Testis (tissue), 2 donors: ENCODE data around the gene IQGAP3.
"Not testable (repeated sequence)": the region's sequence is repeated elsewhere in the genome, so short reads cannot be mapped to it uniquely, and the experiment has no call there.

Source experiments
- CTCF ChIP-seq, 3 experiments: fragments of 450-650 bp in 2 of 3; fragments of 200-600 bp in 1 of 3; sonication (generic) in 1 of 3; IDR thresholded peaks; one replicate each; pipeline ENCODE4 v1.5.1; 2016 to 2019; ENCODE audit warnings: antibody characterized with exemption in 3 of 3, mild to moderate bottlenecking in 2 of 3, moderate library complexity in 1 of 3
- POLR2A ChIP-seq: fragments of 450-650 bp; IDR thresholded peaks from one replicate; pipeline ENCODE4 v1.6.1; 2017; ENCODE audit warnings: antibody characterized with exemption, mild to moderate bottlenecking, moderate library complexity

DNA sequence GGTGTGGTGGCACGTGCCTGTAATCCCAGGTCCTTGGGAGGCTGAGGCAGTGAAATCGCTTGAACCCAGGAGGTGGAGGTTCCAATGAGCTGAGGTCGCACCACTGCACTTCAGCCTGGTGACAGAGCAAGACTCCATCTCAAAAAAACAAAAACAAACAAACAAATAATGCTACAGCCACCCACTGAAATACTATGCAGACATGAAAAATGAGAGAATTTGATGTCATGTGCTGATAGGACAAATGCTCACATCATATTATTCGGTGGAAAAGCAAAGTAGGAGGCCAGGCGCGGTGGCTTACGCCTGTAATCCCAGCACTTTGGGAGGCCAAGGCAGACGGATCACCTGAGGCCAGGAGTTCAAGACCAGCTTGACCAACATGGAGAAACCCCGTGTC, 37.7 kb upstream of the IQGAP3 start:
- TF ChIP-seq CTCF (IDR thresholded peaks at IDR 0.05); POLR2A: not testable (repeated sequence)
